H1 (cell line): ENCODE measurements around the gene NOLC1. TPM values are rescaled to one million over a fixed set of nuclear protein-coding genes. Genes with fewer than 3 reads are reported as not detected.

ENCODE experiments used
- HDAC6 ChIP-seq: IDR thresholded peaks from one replicate; pipeline ENCODE4 v1.7.1; 2012; ENCODE audit warnings: low read depth, mild to moderate bottlenecking, inconsistent platforms, low read length, moderate library complexity
- JUND ChIP-seq: IDR thresholded peaks from 2 replicates; pipeline ENCODE4 v1.6.1; 2011; ENCODE audit warnings: mild to moderate bottlenecking, improper control_type of control experiment, low read length
- SIRT6 ChIP-seq: IDR thresholded peaks from one replicate; pipeline ENCODE4 v1.7.1; 2012; ENCODE audit warnings: low read length, inconsistent platforms
- SIX5 ChIP-seq: IDR thresholded peaks from 2 replicates; pipeline ENCODE4 v1.6.1; 2011; ENCODE audit warnings: mild to moderate bottlenecking, low read depth, low read length
- TAF7 ChIP-seq: optimal IDR thresholded peaks from 2 replicates; pipeline ENCODE3; 2011; ENCODE audit warnings: low read depth, mild to moderate bottlenecking, inconsistent platforms, low read length, moderate library complexity, borderline replicate concordance
- polyA plus RNA-seq, 7 experiments: library from polyadenylated mRNA; depleted of rRNA in 3 of 7; stranded (reverse) in 5 of 7; unstranded in 2 of 7; fragments of >200 nt in 5 of 7; fragments of 200-250 nt in 2 of 7; gene quantifications; 1 replicate in 5 of 7; 2 replicates in 1 of 7; 4 replicates in 1 of 7; pipeline versions ENCODE4 v1.2.1 to v1.2.3, GENCODE V29; 2011 to 2013; ENCODE audit warnings: missing spikeins in 2 of 7, mixed read lengths in 2 of 7
- total RNA-seq: library from RNA; stranded (reverse); fragmentation: NEBNext Ultra II Directional; extraction: Animal tissue kit (Norgen Biotek cat#: 25700); gene quantifications from 2 replicates; pipeline ENCODE4 v1.2.1, GENCODE V29; 2021

NOLC1 gene
- total and polyA plus RNA-seq, 2 of the 8 experiments (the other 6 are each of a cell fraction or from before 2014, with no cell fraction given), result 86.3 to 191 TPM

DNA sequence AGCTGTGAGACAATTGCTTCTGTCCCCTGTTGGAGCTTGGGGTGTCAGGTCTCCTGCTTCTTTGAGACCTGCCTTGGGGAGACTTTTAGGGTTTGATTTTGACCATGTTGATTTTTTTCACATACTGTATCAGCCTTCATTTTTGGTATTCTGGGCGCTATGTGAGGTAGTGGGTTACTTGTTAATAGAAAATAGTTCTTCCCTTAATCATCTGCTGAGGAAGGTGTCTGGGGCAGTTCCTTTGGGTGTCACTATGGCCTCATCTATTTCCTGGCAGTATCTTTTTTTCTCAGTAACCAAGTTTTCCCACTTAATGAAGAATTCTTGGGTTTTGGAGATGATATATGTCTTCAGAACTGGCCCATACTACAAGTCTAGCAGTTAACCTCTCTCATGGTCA, 4.6 kb upstream of the NOLC1 start (continued):
- TF ChIP-seq HDAC6 (no peak), SIRT6 (no peak), JUND (no peak), SIX5 (no peak), TAF7 (no peak)
- TF ChIP-seq, all 59 proteins: peak for 0
